HepG2 (cell line): ENCODE measurements around the gene UBE2O. TPM values are rescaled to one million over a fixed set of nuclear protein-coding genes. Genes with fewer than 3 reads are reported as not detected.

Experiments used
- BRCA1 ChIP-seq: sonication (generic); formaldehyde crosslinking; IDR thresholded peaks from 2 replicates; pipeline ENCODE4 v1.4.0; 2020; ENCODE audit warnings: missing genetic modification reagents
- FOSL1 ChIP-seq: sonication (generic); formaldehyde crosslinking; IDR thresholded peaks from 2 replicates; pipeline ENCODE4 v1.9.0; 2021; ENCODE audit warnings: missing genetic modification reagents, borderline replicate concordance
- FOSL2 ChIP-seq: sonication (generic); formaldehyde crosslinking; IDR thresholded peaks from 2 replicates; pipeline ENCODE4 v1.4.0; 2020; ENCODE audit warnings: missing genetic modification reagents
- HNRNPL ChIP-seq: fragments of 200-400 bp; formaldehyde crosslinking; IDR thresholded peaks from 2 replicates; pipeline ENCODE4 v1.6.1; 2017; ENCODE audit warnings: mild to moderate bottlenecking, low read depth, low read length
- KDM1A ChIP-seq: IDR thresholded peaks from 2 replicates; pipeline ENCODE4 v1.6.1; 2016; ENCODE audit warnings: missing compliant biosample characterization
- PHF5A ChIP-seq: IDR thresholded peaks from one replicate; pipeline ENCODE4 v1.6.1; 2018; ENCODE audit warnings: low read depth, missing genetic modification reagents; ENCODE audit not compliant: unreplicated experiment
- RARA ChIP-seq: IDR thresholded peaks from 2 replicates; pipeline ENCODE4 v1.6.1; 2016; ENCODE audit warnings: missing genetic modification reagents, missing compliant biosample characterization
- RCOR2 ChIP-seq: IDR thresholded peaks from 2 replicates; pipeline ENCODE4 v1.6.1; 2016; ENCODE audit warnings: missing biosample characterization, missing genetic modification reagents
- SIN3A ChIP-seq: IDR thresholded peaks from 2 replicates; pipeline ENCODE4 v1.6.1; 2011; ENCODE audit warnings: low read depth, mild to moderate bottlenecking, control low read depth, low read length, borderline replicate concordance
- ZBTB3 ChIP-seq: sonication (generic); formaldehyde crosslinking; IDR thresholded peaks from 2 replicates; pipeline ENCODE4 v1.4.0; 2020; ENCODE audit warnings: low read depth, mild to moderate bottlenecking, moderate library complexity, missing genetic modification reagents, borderline replicate concordance
- ZFP41 ChIP-seq: sonication (generic); formaldehyde crosslinking; IDR thresholded peaks from 2 replicates; pipeline ENCODE4 v1.4.0; 2020; ENCODE audit warnings: mild to moderate bottlenecking, missing genetic modification reagents, borderline replicate concordance
- ZNF496 ChIP-seq: sonication (generic); formaldehyde crosslinking; IDR thresholded peaks from 2 replicates; pipeline ENCODE4 v1.8.1; 2023; ENCODE audit warnings: mild to moderate bottlenecking, moderate library complexity, missing genetic modification reagents; ENCODE audit not compliant: insufficient replicate concordance
- polyA plus RNA-seq, 8 experiments: library from polyadenylated mRNA; depleted of rRNA in 3 of 8; stranded (reverse) in 7 of 8; unstranded in 1 of 8; fragments of >200 nt; fragmentation: Illumina TruSeq in 4 of 8; extraction: Trizol in 4 of 8; gene quantifications; 2 replicates each; pipeline versions ENCODE4 v1.2.1 to v1.2.3, GENCODE V29; 2011 to 2016; ENCODE audit warnings: low read depth in 4 of 8, missing spikeins in 1 of 8, mixed read lengths in 1 of 8; ENCODE audit not compliant: insufficient read depth in 1 of 8
- total RNA-seq, 5 experiments: library from RNA; depleted of rRNA; stranded (reverse); fragments of >200 nt; fragmentation: Illumina TruSeq; extraction: Trizol; gene quantifications; 2 replicates each; pipeline ENCODE4 v1.2.3, GENCODE V29; 2016; ENCODE audit warnings: low read depth in 1 of 5
- TF ChIP-seq, protein P1 (sequence below): sonication (generic); formaldehyde crosslinking; IDR thresholded peaks from 2 replicates; pipeline ENCODE4 v1.4.0; 2020; ENCODE audit warnings: low read depth, mild to moderate bottlenecking, missing genetic modification reagents
- TF ChIP-seq, protein P2 (sequence below): sonication (generic); formaldehyde crosslinking; IDR thresholded peaks from 2 replicates; pipeline ENCODE4 v1.4.0; 2020; ENCODE audit warnings: missing genetic modification reagents
- TF ChIP-seq, protein P3 (sequence below): IDR thresholded peaks from 2 replicates; pipeline ENCODE4 v1.6.1; 2012; ENCODE audit warnings: low read depth, low read length, improper control_type of control experiment
- TF ChIP-seq, protein P4 (sequence below): sonication (generic); formaldehyde crosslinking; IDR thresholded peaks from 2 replicates; pipeline ENCODE4 v1.8.1; 2023; ENCODE audit warnings: mild to moderate bottlenecking, missing genetic modification reagents
- TF ChIP-seq, protein P5 (sequence below): sonication (generic); formaldehyde crosslinking; IDR thresholded peaks from 2 replicates; pipeline ENCODE4 v1.5.0; 2020; ENCODE audit warnings: mild to moderate bottlenecking, missing genetic modification reagents
- TF ChIP-seq, protein P6 (sequence below): sonication (generic); formaldehyde crosslinking; IDR thresholded peaks from 2 replicates; pipeline ENCODE4 v1.9.0; 2021; ENCODE audit warnings: missing genetic modification reagents, mild to moderate bottlenecking, borderline replicate concordance

Gene UBE2O
- total and polyA plus RNA-seq, 2 of the 13 experiments (the other 11 are each of a cell fraction or from before 2014, with no cell fraction given) = 21.5 to 23.5 TPM

DNA sequence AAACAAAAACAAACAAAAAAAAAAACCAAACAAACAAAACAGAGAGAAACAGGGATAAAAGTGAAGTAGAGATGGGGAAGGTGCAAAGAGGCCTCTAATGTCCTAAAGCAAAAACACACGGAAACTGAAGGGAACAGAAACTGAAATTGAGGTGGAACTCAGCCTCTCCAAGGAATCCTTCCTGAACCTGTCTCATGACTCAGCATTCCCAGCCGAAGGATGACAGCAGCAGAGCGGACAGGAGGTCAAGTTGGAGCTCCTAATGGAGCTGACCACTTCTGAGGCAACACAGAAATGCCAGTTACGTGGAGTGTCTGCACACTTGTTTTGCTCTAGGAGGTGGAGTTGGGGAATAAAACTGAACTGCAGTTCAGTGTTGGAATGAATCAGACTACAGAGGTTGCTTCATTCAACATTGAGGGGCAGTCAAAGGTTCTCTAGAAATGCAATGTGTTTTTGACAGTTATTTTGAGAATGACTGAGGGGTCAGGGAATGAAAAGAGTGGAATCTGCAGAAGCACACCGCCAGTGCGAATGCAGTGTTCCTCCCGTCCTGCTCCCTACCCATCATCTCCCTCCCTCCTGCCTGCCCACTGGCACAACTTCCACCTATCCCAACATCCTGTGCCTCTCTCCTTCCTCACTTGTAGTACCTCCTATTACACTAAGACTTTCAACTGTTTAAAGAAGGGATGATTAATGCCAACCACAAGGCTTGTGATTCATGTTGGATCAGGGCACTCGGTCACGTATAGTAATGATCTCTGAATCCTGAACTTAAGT is 6.3 kb downstream of the UBE2O start (continued):
- TF ChIP-seq, protein P1, sequence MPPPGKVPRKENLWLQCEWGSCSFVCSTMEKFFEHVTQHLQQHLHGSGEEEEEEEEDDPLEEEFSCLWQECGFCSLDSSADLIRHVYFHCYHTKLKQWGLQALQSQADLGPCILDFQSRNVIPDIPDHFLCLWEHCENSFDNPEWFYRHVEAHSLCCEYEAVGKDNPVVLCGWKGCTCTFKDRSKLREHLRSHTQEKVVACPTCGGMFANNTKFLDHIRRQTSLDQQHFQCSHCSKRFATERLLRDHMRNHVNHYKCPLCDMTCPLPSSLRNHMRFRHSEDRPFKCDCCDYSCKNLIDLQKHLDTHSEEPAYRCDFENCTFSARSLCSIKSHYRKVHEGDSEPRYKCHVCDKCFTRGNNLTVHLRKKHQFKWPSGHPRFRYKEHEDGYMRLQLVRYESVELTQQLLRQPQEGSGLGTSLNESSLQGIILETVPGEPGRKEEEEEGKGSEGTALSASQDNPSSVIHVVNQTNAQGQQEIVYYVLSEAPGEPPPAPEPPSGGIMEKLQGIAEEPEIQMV = no peak
- no peak for TF ChIP-seq PHF5A (CRISPR knock-in tag)
- TF ChIP-seq ZNF496 (CRISPR knock-in tag) = no peak
- TF ChIP-seq, protein P2, sequence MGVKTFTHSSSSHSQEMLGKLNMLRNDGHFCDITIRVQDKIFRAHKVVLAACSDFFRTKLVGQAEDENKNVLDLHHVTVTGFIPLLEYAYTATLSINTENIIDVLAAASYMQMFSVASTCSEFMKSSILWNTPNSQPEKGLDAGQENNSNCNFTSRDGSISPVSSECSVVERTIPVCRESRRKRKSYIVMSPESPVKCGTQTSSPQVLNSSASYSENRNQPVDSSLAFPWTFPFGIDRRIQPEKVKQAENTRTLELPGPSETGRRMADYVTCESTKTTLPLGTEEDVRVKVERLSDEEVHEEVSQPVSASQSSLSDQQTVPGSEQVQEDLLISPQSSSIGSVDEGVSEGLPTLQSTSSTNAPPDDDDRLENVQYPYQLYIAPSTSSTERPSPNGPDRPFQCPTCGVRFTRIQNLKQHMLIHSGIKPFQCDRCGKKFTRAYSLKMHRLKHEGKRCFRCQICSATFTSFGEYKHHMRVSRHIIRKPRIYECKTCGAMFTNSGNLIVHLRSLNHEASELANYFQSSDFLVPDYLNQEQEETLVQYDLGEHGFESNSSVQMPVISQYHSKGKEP (CRISPR knock-in tag) = no peak
- peak; percentile 58; the same call in 1 of the 2 replicates for TF ChIP-seq SIN3A
- peak; percentile 64; the same call in 1 of the 2 replicates for TF ChIP-seq FOSL2 (CRISPR knock-in tag)
- TF ChIP-seq FOSL1 (CRISPR knock-in tag) = no peak
- peak; percentile 75 for TF ChIP-seq RARA (CRISPR knock-in tag)
- no peak for TF ChIP-seq ZFP41 (CRISPR knock-in tag)
- TF ChIP-seq, protein P3, sequence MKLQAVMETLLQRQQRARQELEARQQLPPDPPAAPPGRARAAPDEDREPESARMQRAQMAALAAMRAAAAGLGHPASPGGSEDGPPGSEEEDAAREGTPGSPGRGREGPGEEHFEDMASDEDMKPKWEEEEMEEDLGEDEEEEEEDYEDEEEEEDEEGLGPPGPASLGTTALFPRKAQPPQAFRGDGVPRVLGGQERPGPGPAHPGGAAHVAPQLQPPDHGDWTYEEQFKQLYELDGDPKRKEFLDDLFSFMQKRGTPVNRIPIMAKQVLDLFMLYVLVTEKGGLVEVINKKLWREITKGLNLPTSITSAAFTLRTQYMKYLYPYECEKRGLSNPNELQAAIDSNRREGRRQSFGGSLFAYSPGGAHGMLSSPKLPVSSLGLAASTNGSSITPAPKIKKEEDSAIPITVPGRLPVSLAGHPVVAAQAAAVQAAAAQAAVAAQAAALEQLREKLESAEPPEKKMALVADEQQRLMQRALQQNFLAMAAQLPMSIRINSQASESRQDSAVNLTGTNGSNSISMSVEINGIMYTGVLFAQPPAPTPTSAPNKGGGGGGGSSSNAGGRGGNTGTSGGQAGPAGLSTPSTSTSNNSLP = no peak
- no peak for TF ChIP-seq RCOR2
- TF ChIP-seq, protein P4, sequence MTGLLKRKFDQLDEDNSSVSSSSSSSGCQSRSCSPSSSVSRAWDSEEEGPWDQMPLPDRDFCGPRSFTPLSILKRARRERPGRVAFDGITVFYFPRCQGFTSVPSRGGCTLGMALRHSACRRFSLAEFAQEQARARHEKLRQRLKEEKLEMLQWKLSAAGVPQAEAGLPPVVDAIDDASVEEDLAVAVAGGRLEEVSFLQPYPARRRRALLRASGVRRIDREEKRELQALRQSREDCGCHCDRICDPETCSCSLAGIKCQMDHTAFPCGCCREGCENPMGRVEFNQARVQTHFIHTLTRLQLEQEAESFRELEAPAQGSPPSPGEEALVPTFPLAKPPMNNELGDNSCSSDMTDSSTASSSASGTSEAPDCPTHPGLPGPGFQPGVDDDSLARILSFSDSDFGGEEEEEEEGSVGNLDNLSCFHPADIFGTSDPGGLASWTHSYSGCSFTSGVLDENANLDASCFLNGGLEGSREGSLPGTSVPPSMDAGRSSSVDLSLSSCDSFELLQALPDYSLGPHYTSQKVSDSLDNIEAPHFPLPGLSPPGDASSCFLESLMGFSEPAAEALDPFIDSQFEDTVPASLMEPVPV (CRISPR knock-in tag) = no peak
- TF ChIP-seq, protein P5, sequence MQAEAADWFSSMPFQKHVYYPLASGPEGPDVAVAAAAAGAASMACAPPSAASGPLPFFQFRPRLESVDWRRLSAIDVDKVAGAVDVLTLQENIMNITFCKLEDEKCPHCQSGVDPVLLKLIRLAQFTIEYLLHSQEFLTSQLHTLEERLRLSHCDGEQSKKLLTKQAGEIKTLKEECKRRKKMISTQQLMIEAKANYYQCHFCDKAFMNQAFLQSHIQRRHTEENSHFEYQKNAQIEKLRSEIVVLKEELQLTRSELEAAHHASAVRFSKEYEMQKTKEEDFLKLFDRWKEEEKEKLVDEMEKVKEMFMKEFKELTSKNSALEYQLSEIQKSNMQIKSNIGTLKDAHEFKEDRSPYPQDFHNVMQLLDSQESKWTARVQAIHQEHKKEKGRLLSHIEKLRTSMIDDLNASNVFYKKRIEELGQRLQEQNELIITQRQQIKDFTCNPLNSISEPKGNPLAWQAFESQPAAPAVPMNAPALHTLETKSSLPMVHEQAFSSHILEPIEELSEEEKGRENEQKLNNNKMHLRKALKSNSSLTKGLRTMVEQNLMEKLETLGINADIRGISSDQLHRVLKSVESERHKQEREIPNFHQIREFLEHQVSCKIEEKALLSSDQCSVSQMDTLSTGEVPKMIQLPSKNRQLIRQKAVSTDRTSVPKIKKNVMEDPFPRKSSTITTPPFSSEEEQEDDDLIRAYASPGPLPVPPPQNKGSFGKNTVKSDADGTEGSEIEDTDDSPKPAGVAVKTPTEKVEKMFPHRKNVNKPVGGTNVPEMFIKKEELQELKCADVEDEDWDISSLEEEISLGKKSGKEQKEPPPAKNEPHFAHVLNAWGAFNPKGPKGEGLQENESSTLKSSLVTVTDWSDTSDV (CRISPR knock-in tag) = no peak
- no peak for TF ChIP-seq HNRNPL
- TF ChIP-seq, protein P6, sequence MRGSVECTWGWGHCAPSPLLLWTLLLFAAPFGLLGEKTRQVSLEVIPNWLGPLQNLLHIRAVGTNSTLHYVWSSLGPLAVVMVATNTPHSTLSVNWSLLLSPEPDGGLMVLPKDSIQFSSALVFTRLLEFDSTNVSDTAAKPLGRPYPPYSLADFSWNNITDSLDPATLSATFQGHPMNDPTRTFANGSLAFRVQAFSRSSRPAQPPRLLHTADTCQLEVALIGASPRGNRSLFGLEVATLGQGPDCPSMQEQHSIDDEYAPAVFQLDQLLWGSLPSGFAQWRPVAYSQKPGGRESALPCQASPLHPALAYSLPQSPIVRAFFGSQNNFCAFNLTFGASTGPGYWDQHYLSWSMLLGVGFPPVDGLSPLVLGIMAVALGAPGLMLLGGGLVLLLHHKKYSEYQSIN = no peak
- no peak for TF ChIP-seq ZBTB3
- no peak for TF ChIP-seq BRCA1 (CRISPR knock-in tag)
- TF ChIP-seq KDM1A (CRISPR knock-in tag) = no peak
